ENCODE results near the gene CALR.

DNA sequence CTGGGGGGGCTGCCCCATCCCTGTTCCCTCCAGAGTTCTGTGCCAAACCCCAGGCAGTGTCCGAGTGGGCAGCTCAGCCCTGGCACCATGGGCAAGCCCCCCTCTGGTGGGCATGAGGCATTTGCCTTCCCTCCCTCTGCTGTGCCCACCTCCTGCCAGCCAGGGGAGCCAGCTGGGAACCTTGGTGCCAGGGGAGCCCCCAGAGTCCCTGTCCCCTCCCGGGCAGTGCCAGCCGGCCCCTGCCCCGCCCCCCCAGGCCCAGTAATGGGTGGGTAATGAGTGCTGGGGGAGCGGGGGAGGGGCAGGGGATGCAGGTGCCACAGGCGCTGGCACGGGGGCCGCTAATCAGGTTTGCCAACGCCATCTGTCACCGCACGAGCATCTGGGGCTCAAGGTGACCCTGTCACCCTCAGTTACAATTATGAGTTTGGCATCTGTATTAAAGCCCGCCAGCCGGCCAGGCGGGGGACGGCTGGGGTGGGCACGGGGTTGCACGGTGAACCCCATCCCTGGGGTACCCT, 36.9 kb downstream of the CALR start:
- TF ChIP-seq, protein P1, sequence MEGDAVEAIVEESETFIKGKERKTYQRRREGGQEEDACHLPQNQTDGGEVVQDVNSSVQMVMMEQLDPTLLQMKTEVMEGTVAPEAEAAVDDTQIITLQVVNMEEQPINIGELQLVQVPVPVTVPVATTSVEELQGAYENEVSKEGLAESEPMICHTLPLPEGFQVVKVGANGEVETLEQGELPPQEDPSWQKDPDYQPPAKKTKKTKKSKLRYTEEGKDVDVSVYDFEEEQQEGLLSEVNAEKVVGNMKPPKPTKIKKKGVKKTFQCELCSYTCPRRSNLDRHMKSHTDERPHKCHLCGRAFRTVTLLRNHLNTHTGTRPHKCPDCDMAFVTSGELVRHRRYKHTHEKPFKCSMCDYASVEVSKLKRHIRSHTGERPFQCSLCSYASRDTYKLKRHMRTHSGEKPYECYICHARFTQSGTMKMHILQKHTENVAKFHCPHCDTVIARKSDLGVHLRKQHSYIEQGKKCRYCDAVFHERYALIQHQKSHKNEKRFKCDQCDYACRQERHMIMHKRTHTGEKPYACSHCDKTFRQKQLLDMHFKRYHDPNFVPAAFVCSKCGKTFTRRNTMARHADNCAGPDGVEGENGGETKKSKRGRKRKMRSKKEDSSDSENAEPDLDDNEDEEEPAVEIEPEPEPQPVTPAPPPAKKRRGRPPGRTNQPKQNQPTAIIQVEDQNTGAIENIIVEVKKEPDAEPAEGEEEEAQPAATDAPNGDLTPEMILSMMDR (IDR thresholded peaks at IDR 0.05; ENCODE audit: low read length), result no peak
- no peak for TF ChIP-seq EZH2 (IDR thresholded peaks at IDR 0.05; ENCODE audit: borderline replicate concordance, low read length)
